ENCODE measurements around the gene ARHGEF7. TPM values are rescaled to one million over a fixed set of nuclear protein-coding genes. Genes with fewer than 3 reads are reported as not detected.

Gene ARHGEF7
- total RNA-seq, 1 experiment from 2014 or later: 46.2 TPM

GRCh38 chr13:111289251-111289650, 174.1 kb downstream of the ARHGEF7 start:
- CTCF ChIA-PET: no interaction called here
- no peaks in the 10 kb centered on the region for H3K9me3 ChIP-seq (ENCODE audit: control insufficient read depth in 1 of 2, insufficient read depth in 1 of 2, low read depth in 1 of 2, low read length in 2 of 2)
- RAD21 ChIA-PET (ENCODE audit: low non-redundant PET in 1 of 2, low total read pairs in 2 of 2, uncharacterized antibody in 2 of 2, unreplicated experiment in 2 of 2): no interaction called here
- peaks cover 16 to 24% of the 10 kb centered on the region in 2 experiments for H3K36me3 ChIP-seq (ENCODE audit: control insufficient read depth in 1 of 2, insufficient read depth in 2 of 2, low read length in 2 of 2)
- intact Hi-C loops (cut with micrococcal nuclease): no loop called here
- no peak overlapping the region for H3K4me3 ChIP-seq (replicated peaks in 1 of 2; ENCODE audit: low read depth in 1 of 2, low read length in 2 of 2)
- DNase-seq (ENCODE audit: low read depth, low spot score) (no peak), ATAC-seq (no peak)
- no peak overlapping the region for H3K27ac ChIP-seq (ENCODE audit: low read depth, low read length)
- no peak overlapping the region for H2AFZ ChIP-seq (ENCODE audit: low read depth, low read length, poor library complexity, severe bottlenecking)
- no peaks in the 10 kb centered on the region; the same call in 1 of the 2 replicates for H3K79me2 ChIP-seq (ENCODE audit: insufficient read depth, low read length)
- H3K4me2 ChIP-seq (ENCODE audit: low read length): no peak overlapping the region
- H4K20me1 ChIP-seq (ENCODE audit: insufficient read depth): no peaks in the 10 kb centered on the region
- TF ChIP-seq POLR2A (IDR thresholded peaks at IDR 0.05; ENCODE audit: borderline replicate concordance, extremely low read depth, insufficient read depth, insufficient read length) (no peak), TCF7L2 (IDR thresholded peaks at IDR 0.05; ENCODE audit: borderline replicate concordance, extremely low read depth, insufficient read depth, insufficient read length) (no peak), RAD21 (IDR thresholded peaks at IDR 0.05; ENCODE audit: low read depth) (no peak), ZFX (IDR thresholded peaks at IDR 0.05) (no peak), EZH2 (IDR thresholded peaks at IDR 0.05) (no peak), SP1 (IDR thresholded peaks at IDR 0.05; ENCODE audit: low read depth) (no peak), ZNF274 (IDR thresholded peaks at IDR 0.05; ENCODE audit: low read depth, low read length) (no peak), POLR2AphosphoS5 (IDR thresholded peaks at IDR 0.05; ENCODE audit: low read depth, low read length) (no peak), ELF1 (IDR thresholded peaks at IDR 0.05; ENCODE audit: borderline replicate concordance, low read depth) (no peak), REST (IDR thresholded peaks at IDR 0.05; ENCODE audit: low read depth) (no peak), CEBPB (IDR thresholded peaks at IDR 0.05; ENCODE audit: low read depth) (no peak), CBX3 (IDR thresholded peaks at IDR 0.05; ENCODE audit: low read depth) (no peak), SRF (IDR thresholded peaks at IDR 0.05; ENCODE audit: low read depth) (no peak), JUND (IDR thresholded peaks at IDR 0.05) (no peak)
- TF ChIP-seq, protein P1, sequence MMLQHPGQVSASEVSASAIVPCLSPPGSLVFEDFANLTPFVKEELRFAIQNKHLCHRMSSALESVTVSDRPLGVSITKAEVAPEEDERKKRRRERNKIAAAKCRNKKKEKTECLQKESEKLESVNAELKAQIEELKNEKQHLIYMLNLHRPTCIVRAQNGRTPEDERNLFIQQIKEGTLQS (IDR thresholded peaks at IDR 0.05): no peak
- no peaks in the 10 kb centered on the region for H3K9me2 ChIP-seq (ENCODE audit: insufficient read depth)
- POLR2A ChIA-PET: no interaction called here
- no peak overlapping the region for H3K9ac ChIP-seq (ENCODE audit: low read length)
- H3K27me3 ChIP-seq (ENCODE audit: insufficient read depth, low read length): no peaks in the 10 kb centered on the region
- H3K4me1 ChIP-seq (ENCODE audit: control insufficient read depth in 1 of 2, insufficient read depth in 2 of 2, low read length in 2 of 2): no peaks in the 10 kb centered on the region
- BruUV-seq (replicated peaks): no TSS peak
